Endodermal cell (in vitro differentiated cells): ENCODE measurements around the gene KATNB1. TPM values are rescaled to one million over a fixed set of nuclear protein-coding genes. Genes with fewer than 3 reads are reported as not detected.

Source experiments
- DNase-seq: peaks from one replicate; pipeline ENCODE4 v3.0.0-alpha.2; 2017
- H3K27ac ChIP-seq: 2 replicates; pipeline ENCODE4 v1.5.1; 2013; ENCODE audit warnings: mild to moderate bottlenecking, low read depth, low read length, moderate library complexity
- H3K27me3 ChIP-seq: 2 replicates; pipeline ENCODE4 v1.6.1; 2013; ENCODE audit warnings: mild to moderate bottlenecking, low read length, moderate library complexity; ENCODE audit not compliant: insufficient read depth, control insufficient read depth, poor library complexity, severe bottlenecking
- H3K36me3 ChIP-seq: 2 replicates; pipeline ENCODE4 v1.7.0; 2013; ENCODE audit warnings: mild to moderate bottlenecking, low read length, moderate library complexity; ENCODE audit not compliant: control insufficient read depth, insufficient read depth
- H3K4me1 ChIP-seq: one replicate; pipeline ENCODE4 v1.7.0; 2013; ENCODE audit warnings: low read length; ENCODE audit not compliant: control insufficient read depth, insufficient read depth
- H3K4me3 ChIP-seq: 2 replicates; pipeline ENCODE4 v1.5.1; 2013; ENCODE audit warnings: mild to moderate bottlenecking, low read length, moderate library complexity
- H3K9ac ChIP-seq: 2 replicates; pipeline ENCODE4 v1.6.1; 2013; ENCODE audit warnings: mild to moderate bottlenecking, low read length, moderate library complexity; ENCODE audit not compliant: poor library complexity, severe bottlenecking; ENCODE audit errors: extremely low read depth
- H3K9me3 ChIP-seq: 2 replicates; pipeline ENCODE4 v1.6.1; 2013; ENCODE audit warnings: mild to moderate bottlenecking, low read length, moderate library complexity; ENCODE audit not compliant: control insufficient read depth
- H3K27ac Mint-ChIP-seq: 2 replicates; pipeline ENCODE4 v1.8.0; 2020; ENCODE audit warnings: mixed read lengths
- H3K27me3 Mint-ChIP-seq: 2 replicates; pipeline ENCODE4 v1.8.0; 2021; ENCODE audit warnings: mild to moderate bottlenecking, mixed read lengths; ENCODE audit not compliant: insufficient read depth
- H3K36me3 Mint-ChIP-seq: 2 replicates; pipeline ENCODE4 v1.8.0; 2020; ENCODE audit warnings: low read depth, mixed read lengths
- H3K4me1 Mint-ChIP-seq: 2 replicates; pipeline ENCODE4 v1.8.0; 2020; ENCODE audit warnings: mixed read lengths
- H3K4me3 Mint-ChIP-seq: 2 replicates; pipeline ENCODE4 v1.8.0; 2020; ENCODE audit warnings: mild to moderate bottlenecking, moderate library complexity, mixed read lengths
- H3K9me3 Mint-ChIP-seq: 2 replicates; pipeline ENCODE4 v1.8.0; 2020; ENCODE audit warnings: mild to moderate bottlenecking, mixed read lengths
- CTCF ChIP-seq: fragments of 200-600 bp; sonication (generic); conservative IDR thresholded peaks from 2 replicates; pipeline ENCODE4 v1.5.0; 2021; ENCODE audit warnings: antibody characterized with exemption, mild to moderate bottlenecking
- whole genome bisulfite sequencing, 2 experiments: methylation state at CpG; one replicate each; pipeline versions ENCODE4 v1.1.5 to v1.1.7; 2013; ENCODE audit warnings: missing lambda C conversion rate in 2 of 2, mixed read lengths in 1 of 2; ENCODE audit not compliant: insufficient coverage in 1 of 2, insufficient read length in 1 of 2; 5-methylcytosine and 5-hydroxymethylcytosine counted together
- total RNA-seq, 2 donors: library from RNA; stranded (reverse); fragmentation: NEBNext Ultra II Directional in 1 of 2; extraction: Animal tissue kit (Norgen Biotek cat#: 25700) in 1 of 2; gene quantifications; 2 replicates in 1 of 2; 3 replicates in 1 of 2; pipeline ENCODE4 v1.2.1, GENCODE V29; 2021

The KATNB1 gene
- total RNA-seq, 2 donors from 2014 or later: 26.1 to 32.4 TPM

- Mint-ChIP-seq H3K27ac (no peak overlapping the region), H3K4me3 (no peak overlapping the region), H3K4me1 (peaks cover 9% of the 10 kb centered on the region), H3K27me3 (peaks cover 4% of the 10 kb centered on the region), H3K36me3 (no peaks in the 10 kb centered on the region), H3K9me3 (no peaks in the 10 kb centered on the region)
- Histone ChIP-seq H3K27me3 (no peaks in the 10 kb centered on the region), H3K9ac (no peak overlapping the region), H3K4me3 (no peak overlapping the region), H3K27ac (no peak overlapping the region), H3K9me3 (no peaks in the 10 kb centered on the region), H3K4me1 (peaks cover 6% of the 10 kb centered on the region), H3K36me3 (no peaks in the 10 kb centered on the region)
- TF ChIP-seq CTCF: no peak
- no peak for DNase-seq
- WGBS, 2 experiments: 93 to 100% methylated on average over 2 to 7 of the region's 7 CpGs
These were observed 39.3 kb upstream of the KATNB1 start for GRCh38 chr16:57696240-57696639.

- H3K27me3 ChIP-seq: no peaks in the 10 kb centered on the region
- H3K36me3 ChIP-seq: no peaks in the 10 kb centered on the region
- no peaks in the 10 kb centered on the region for H3K9me3 Mint-ChIP-seq
- peaks cover 11% of the 10 kb centered on the region for H3K4me1 Mint-ChIP-seq
- no peaks in the 10 kb centered on the region for H3K9me3 ChIP-seq
- no peak overlapping the region for H3K4me3 ChIP-seq
- H3K4me1 ChIP-seq: peaks cover 7% of the 10 kb centered on the region
- TF ChIP-seq CTCF: no peak
- H3K36me3 Mint-ChIP-seq: no peaks in the 10 kb centered on the region
- no peak overlapping the region for H3K9ac ChIP-seq
- no peak overlapping the region for H3K27ac Mint-ChIP-seq
- H3K27me3 Mint-ChIP-seq: peaks cover 3% of the 10 kb centered on the region
- no peak overlapping the region for H3K27ac ChIP-seq
- no peak for DNase-seq
- 94 to 98% methylated on average over 13 to 16 of the region's 17 CpGs for WGBS, 2 experiments
- H3K4me3 Mint-ChIP-seq: no peak overlapping the region
These were observed 37.6 kb upstream of the KATNB1 start for GRCh38 chr16:57697896-57698537.

- DNase-seq: no peak
- Mint-ChIP-seq H3K4me1 (peaks cover 14% of the 10 kb centered on the region), H3K27ac (no peak overlapping the region), H3K4me3 (no peak overlapping the region), H3K27me3 (peaks cover 3% of the 10 kb centered on the region), H3K9me3 (no peaks in the 10 kb centered on the region), H3K36me3 (no peaks in the 10 kb centered on the region)
- Histone ChIP-seq H3K9ac (no peak overlapping the region), H3K4me3 (no peak overlapping the region), H3K27me3 (no peaks in the 10 kb centered on the region), H3K9me3 (no peaks in the 10 kb centered on the region), H3K27ac (no peak overlapping the region), H3K36me3 (no peaks in the 10 kb centered on the region), H3K4me1 (peaks cover 7% of the 10 kb centered on the region)
- TF ChIP-seq CTCF: no peak
- WGBS, 2 experiments: 91 to 94% methylated on average over 16 of the region's 16 CpGs
These were observed 36.7 kb upstream of the KATNB1 start for GRCh38 chr16:57698812-57699405.
